NB4 (cell line): ENCODE measurements around the gene LMO3.

Source experiments
- DNase-seq: peaks from one replicate; pipeline ENCODE4 v3.0.0; 2010; ENCODE audit warnings: low read depth
- H3K4me3 ChIP-seq: one replicate; pipeline ENCODE4 v1.5.1; 2011; ENCODE audit warnings: mild to moderate bottlenecking, low read depth, low read length, moderate library complexity
- MYC ChIP-seq: IDR thresholded peaks from 2 replicates; pipeline ENCODE4 v1.6.1; 2011; ENCODE audit warnings: low read depth, low read length
- POLR2A ChIP-seq: IDR thresholded peaks from 2 replicates; pipeline ENCODE4 v1.6.1; 2011; ENCODE audit warnings: mild to moderate bottlenecking; ENCODE audit not compliant: insufficient read length; ENCODE audit errors: extremely low read depth
- TF ChIP-seq, protein P1 (sequence below): IDR thresholded peaks from one replicate; pipeline ENCODE4 v1.5.1; 2012; ENCODE audit warnings: low read depth, low read length
- TF ChIP-seq, protein P2 (sequence below): IDR thresholded peaks from 2 replicates; pipeline ENCODE4 v1.6.1; 2011; ENCODE audit warnings: low read depth, low read length

LMO3 gene

DNA sequence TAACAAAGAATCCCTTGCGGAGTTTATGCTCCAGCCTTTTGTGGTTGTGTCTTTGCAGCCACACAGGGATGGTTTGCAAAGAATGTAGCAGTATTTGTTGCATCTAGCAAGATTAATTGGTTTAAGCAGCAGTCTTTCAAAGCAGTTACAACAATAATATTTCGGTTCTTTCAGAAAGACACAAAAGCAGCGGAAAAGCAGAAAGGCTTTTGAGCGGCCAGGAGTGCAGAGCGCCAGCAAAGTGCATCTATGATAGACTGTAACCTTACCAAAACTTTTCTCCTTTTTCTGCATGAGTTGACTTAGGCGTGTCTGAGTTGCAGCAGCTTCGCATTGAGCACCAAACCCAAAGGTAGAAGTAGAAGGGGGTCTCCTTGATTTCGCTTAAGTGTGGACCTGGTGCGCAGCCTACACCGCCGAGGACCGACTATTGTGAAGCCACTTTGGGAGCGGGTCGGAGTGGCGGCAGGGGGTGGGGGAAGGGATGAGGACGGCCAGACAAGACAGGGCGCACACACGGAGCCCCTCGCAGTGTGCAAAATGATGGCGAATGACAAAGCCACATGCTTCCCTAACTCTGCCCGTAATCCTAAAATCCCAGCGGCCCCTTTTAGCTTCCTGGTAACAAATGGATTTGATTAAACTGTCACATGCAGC is 1.2 kb downstream of the LMO3 start:
- no peak overlapping the region for H3K4me3 ChIP-seq
- DNase-seq: no peak
- TF ChIP-seq MYC (no peak), POLR2A (no peak)
- TF ChIP-seq, protein P1, sequence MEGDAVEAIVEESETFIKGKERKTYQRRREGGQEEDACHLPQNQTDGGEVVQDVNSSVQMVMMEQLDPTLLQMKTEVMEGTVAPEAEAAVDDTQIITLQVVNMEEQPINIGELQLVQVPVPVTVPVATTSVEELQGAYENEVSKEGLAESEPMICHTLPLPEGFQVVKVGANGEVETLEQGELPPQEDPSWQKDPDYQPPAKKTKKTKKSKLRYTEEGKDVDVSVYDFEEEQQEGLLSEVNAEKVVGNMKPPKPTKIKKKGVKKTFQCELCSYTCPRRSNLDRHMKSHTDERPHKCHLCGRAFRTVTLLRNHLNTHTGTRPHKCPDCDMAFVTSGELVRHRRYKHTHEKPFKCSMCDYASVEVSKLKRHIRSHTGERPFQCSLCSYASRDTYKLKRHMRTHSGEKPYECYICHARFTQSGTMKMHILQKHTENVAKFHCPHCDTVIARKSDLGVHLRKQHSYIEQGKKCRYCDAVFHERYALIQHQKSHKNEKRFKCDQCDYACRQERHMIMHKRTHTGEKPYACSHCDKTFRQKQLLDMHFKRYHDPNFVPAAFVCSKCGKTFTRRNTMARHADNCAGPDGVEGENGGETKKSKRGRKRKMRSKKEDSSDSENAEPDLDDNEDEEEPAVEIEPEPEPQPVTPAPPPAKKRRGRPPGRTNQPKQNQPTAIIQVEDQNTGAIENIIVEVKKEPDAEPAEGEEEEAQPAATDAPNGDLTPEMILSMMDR: no peak
- TF ChIP-seq, protein P2, sequence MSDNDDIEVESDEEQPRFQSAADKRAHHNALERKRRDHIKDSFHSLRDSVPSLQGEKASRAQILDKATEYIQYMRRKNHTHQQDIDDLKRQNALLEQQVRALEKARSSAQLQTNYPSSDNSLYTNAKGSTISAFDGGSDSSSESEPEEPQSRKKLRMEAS: no peak

DNA sequence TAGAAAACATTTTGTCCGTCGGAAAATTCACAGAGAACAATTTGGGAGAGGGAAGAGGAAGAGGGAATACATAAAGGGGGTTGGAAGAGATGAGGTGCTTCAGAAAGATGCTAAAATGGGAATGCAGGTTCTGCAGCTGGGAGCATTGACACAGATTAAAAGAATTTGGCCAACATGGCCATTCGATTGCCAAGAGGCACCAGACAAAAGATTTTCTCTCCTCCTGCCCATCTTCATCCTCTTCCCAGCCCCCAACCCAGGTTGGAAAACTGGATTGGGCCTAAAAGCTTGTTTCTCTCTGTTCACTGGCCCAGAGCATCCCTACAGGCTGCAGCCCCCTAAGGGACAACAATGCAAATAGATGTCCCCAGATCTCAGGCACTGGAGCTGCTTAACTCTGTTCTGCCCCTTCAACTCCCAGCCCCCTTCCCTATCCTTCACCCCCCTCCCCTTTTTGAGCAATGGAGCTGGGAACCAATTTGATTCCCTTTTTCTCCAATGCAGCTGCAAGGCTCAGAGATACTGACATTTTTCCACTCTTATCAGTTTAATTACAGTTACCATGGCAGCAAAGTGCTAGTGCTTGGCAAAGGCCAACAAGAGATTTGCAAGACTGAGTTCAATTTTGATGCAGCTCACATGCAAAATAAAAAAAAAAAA is 1.9 kb downstream of the LMO3 start:
- TF ChIP-seq POLR2A: no peak
- TF ChIP-seq, protein P1: no peak
- no peak for DNase-seq

DNA sequence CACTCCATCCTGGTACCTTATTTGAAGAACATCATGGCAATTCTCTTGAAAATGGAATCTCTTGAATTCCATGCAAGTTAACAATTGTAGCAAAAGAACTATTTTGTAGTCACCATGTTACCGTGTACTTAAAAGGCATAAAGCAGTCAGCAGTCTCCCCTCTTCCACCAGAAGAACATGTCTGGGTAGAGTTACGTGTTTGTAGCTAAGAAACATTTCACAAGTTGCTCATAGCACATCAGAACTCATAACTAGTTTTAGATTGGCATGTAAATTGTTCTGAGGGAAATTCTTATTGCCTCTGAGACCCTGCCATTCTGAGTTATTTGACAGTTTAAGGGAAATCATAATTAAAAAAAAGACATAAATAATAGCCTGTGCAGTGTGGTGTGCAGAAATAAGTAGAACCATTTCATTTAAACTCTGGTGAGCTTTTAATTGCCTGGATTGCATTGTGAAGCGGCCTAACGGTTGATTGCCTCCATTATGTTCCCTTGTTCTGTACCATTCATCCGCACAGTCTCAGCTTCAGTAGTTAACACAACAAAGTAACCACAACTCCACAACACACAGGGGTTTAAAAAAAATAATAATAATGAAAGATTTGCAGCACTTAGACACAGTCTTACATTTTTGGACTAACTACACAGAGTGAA is 2.6 kb downstream of the LMO3 start:
- TF ChIP-seq, protein P2: no peak
- no peak for TF ChIP-seq MYC
- TF ChIP-seq, protein P1: no peak
- no peak for TF ChIP-seq POLR2A
- DNase-seq: no peak
- H3K4me3 ChIP-seq: no peak overlapping the region

More for the DNA sequence above, 1.9 kb downstream of the LMO3 start:
- H3K4me3 ChIP-seq: no peak overlapping the region

DNA sequence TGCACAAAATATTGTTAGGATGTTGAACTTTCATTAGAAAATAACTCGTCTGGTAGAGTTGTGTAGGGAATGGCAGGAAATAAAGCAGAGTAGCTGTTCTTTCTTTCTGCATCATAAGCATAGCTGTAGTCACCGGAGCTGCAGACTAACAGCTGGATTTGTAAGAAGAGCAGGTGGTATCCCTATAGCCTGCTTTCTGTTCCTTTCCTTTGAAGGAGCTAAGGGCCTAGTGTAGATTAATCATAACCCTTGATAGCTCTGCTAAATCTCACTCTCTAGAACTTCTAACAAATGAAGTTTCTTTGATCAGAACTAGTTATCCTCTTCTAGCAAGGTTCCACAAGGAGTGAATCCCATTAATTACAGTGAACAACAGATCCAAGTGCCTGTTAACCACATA is 3.5 kb downstream of the LMO3 start:
- TF ChIP-seq MYC (no peak), POLR2A (no peak)
- TF ChIP-seq, protein P1: no peak
- TF ChIP-seq, protein P2: no peak
- H3K4me3 ChIP-seq: no peak overlapping the region
- no peak for DNase-seq

DNA sequence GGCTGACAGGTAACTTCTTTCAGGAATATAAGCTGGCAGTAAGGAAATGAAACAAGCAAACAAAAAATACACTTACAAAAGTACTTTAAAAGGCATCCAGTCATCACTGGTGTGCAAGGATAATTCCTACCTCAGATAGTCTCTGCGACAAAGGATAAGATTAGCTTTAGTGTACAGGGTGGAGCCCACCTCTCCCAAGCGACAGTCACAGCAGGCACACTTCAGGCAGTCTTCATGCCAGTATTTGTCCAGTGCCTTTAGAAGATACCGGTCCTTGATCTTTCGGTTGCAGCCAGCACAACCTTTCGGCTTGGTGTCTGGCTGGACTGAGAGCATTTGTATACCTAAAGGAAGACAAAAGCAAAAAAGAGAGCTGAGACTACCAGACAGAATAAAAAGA is 5.4 kb downstream of the LMO3 start:
- TF ChIP-seq, protein P2: no peak
- no peak for TF ChIP-seq MYC
- TF ChIP-seq, protein P1: no peak
- TF ChIP-seq POLR2A: no peak
- H3K4me3 ChIP-seq: no peak overlapping the region
- no peak for DNase-seq
